Fibroblast of villous mesenchyme (primary cell): ENCODE measurements around the gene LAIR2. TPM values are rescaled to one million over a fixed set of nuclear protein-coding genes. Genes with fewer than 3 reads are reported as not detected.

Experiments used
- DNase-seq: peaks from one replicate; pipeline ENCODE4 v3.0.0-alpha.2; 2010; ENCODE audit warnings: low read depth
- H3K4me3 ChIP-seq: 2 replicates; pipeline ENCODE4 v1.5.1; 2011; ENCODE audit warnings: low read depth, mild to moderate bottlenecking, low read length
- small RNA-seq: library from RNA; depleted of rRNA; stranded (forward); fragments of <200 nt; gene quantifications from one replicate; pipeline ENCODE3, GENCODE V24; 2012
- total RNA-seq: library from RNA; depleted of rRNA; stranded (reverse); fragments of >200 nt; gene quantifications from 2 replicates; pipeline ENCODE4 v1.2.3, GENCODE V29; 2012
- TF ChIP-seq, protein P1 (sequence below): IDR thresholded peaks from 2 replicates; pipeline ENCODE4 v1.5.1; 2012; ENCODE audit warnings: low read depth, mild to moderate bottlenecking, low read length; ENCODE audit not compliant: insufficient read depth

The LAIR2 gene
- total RNA-seq, 1 donor = not detected

DNA sequence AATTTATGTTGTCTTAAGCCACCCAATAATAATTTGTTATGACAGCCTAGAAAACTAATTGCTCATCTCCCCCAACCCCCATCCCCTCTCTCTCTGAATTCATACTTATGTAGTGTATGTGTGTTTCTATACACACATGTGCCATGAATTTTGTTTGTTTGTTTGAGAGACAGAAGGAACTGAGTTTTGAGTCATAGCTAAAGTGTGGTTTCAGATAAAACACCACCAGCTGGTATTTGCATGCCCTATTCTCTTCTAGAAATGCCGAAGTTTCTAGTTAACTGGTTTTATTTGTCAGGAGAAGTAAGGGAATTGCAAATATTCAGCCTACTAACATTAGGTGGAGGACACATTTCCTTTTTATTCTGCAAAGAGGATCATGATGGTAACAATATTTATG is 53.6 kb downstream of the LAIR2 start:
- TF ChIP-seq, protein P1, sequence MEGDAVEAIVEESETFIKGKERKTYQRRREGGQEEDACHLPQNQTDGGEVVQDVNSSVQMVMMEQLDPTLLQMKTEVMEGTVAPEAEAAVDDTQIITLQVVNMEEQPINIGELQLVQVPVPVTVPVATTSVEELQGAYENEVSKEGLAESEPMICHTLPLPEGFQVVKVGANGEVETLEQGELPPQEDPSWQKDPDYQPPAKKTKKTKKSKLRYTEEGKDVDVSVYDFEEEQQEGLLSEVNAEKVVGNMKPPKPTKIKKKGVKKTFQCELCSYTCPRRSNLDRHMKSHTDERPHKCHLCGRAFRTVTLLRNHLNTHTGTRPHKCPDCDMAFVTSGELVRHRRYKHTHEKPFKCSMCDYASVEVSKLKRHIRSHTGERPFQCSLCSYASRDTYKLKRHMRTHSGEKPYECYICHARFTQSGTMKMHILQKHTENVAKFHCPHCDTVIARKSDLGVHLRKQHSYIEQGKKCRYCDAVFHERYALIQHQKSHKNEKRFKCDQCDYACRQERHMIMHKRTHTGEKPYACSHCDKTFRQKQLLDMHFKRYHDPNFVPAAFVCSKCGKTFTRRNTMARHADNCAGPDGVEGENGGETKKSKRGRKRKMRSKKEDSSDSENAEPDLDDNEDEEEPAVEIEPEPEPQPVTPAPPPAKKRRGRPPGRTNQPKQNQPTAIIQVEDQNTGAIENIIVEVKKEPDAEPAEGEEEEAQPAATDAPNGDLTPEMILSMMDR = no peak

DNA sequence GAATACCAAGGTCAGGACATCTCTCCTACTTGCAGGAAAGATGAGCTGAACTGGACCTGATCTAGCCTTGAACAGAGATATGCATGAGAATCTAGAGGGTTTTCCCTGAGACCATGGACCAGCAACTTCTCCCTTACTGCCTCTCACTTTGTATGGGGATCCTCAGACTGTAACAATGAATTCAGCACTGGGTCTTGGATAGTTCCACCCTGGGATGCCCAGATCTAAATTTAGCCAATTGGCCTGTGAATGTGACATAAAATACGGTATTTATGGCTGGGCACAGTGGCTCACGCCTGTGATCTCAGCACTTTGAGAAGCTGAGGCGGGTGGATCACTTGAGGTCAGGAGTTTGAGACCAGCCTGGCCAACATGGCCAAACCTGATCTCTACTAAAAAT is 55.7 kb downstream of the LAIR2 start:
- DNase-seq = no peak
- TF ChIP-seq, protein P1 = no peak
- no peak overlapping the region for H3K4me3 ChIP-seq

More for the DNA sequence above, 53.6 kb downstream of the LAIR2 start:
- H3K4me3 ChIP-seq = no peak overlapping the region
- no peak for DNase-seq

Small RNA genes within 50 kb of the gene (small RNA-seq; reads per million reads assigned to genes)
- gene AC245036.2 = not detected

Other genes with a start within 250 kb of the LAIR2 start
- gene LILRB5, start 245.6 kb upstream of the LAIR2 start, total RNA-seq = not detected in 2 replicates
- gene LILRB2, start 221.7 kb upstream of the LAIR2 start, total RNA-seq = not detected in 2 replicates
- gene LILRA5, start 189.7 kb upstream of the LAIR2 start, total RNA-seq = not detected in 2 replicates
- gene LILRA4, start 163.7 kb upstream of the LAIR2 start, total RNA-seq = not detected in 2 replicates
- gene LAIR1, start 137.9 kb upstream of the LAIR2 start, total RNA-seq = under 0.01 TPM in 1 of 2 replicates, not detected in the other
- not detected in 2 replicates for gene TTYH1, start 87.4 kb upstream of the LAIR2 start, total RNA-seq
- gene LENG8, start 53.6 kb upstream of the LAIR2 start, total RNA-seq = 39.7 and 40.6 TPM in 2 replicates
- gene LENG9, start 39.1 kb upstream of the LAIR2 start, total RNA-seq = 5.2 and 7.1 TPM in 2 replicates
- 12.5 and 29.0 TPM in 2 replicates for gene CDC42EP5, start 29.5 kb upstream of the LAIR2 start, total RNA-seq
- not detected in 2 replicates for gene LILRA2, start 71.0 kb downstream of the LAIR2 start, total RNA-seq
- gene LILRA1, start 90.8 kb downstream of the LAIR2 start, total RNA-seq = not detected in 2 replicates
- gene LILRB1, start 127.7 kb downstream of the LAIR2 start, total RNA-seq = not detected in 2 replicates
- not detected in 2 replicates for gene LILRB4, start 160.2 kb downstream of the LAIR2 start, total RNA-seq
- gene KIR3DL3, start 221.6 kb downstream of the LAIR2 start, total RNA-seq = not detected in 2 replicates
- not detected in 2 replicates for gene KIR2DL3, start 235.7 kb downstream of the LAIR2 start, total RNA-seq